ENCODE results near the gene GLIPR2.

- TF ChIP-seq EZH2 (IDR thresholded peaks at IDR 0.05; ENCODE audit: low read length) (no peak), CTCF (optimal IDR thresholded peaks at IDR 0.05 in 1 of 3, IDR thresholded peaks at IDR 0.05 in 1 of 3, conservative IDR thresholded peaks at IDR 0.05 in 1 of 3; ENCODE audit: extremely low read depth in 1 of 3, insufficient read depth in 2 of 3, low read length in 3 of 3) (no peak)
These were observed 54.7 kb downstream of the GLIPR2 start for GRCh38 chr9:36191290-36191645.

Data from keratinocyte (primary cell).